ENCODE data around the gene NETO1.

DNA sequence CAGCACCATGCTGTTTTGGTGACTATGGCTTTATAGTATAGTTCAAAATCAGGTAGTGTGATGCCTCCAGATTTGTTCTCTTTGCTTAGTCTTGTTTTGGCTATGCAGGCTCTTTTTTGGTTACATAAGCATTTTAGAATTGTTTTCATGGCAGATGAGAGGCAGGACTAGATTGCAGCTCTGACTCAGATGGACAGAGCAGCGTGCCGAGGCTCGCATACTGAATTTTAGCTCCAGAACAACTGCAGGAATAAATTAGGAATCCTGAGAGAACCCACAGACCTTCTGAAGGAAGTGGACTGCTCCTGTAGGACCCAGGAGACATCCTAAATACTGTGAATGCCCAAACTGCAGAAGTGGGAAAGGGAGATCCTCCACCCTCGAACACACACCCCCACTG, 141.6 kb downstream of the NETO1 start:
- TF ChIP-seq, protein P1, sequence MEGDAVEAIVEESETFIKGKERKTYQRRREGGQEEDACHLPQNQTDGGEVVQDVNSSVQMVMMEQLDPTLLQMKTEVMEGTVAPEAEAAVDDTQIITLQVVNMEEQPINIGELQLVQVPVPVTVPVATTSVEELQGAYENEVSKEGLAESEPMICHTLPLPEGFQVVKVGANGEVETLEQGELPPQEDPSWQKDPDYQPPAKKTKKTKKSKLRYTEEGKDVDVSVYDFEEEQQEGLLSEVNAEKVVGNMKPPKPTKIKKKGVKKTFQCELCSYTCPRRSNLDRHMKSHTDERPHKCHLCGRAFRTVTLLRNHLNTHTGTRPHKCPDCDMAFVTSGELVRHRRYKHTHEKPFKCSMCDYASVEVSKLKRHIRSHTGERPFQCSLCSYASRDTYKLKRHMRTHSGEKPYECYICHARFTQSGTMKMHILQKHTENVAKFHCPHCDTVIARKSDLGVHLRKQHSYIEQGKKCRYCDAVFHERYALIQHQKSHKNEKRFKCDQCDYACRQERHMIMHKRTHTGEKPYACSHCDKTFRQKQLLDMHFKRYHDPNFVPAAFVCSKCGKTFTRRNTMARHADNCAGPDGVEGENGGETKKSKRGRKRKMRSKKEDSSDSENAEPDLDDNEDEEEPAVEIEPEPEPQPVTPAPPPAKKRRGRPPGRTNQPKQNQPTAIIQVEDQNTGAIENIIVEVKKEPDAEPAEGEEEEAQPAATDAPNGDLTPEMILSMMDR (IDR thresholded peaks at IDR 0.05): no peak
- no peak for TF ChIP-seq POLR2A (IDR thresholded peaks at IDR 0.05)
